A673 (cell line): ENCODE results near the gene SP7. TPM values are rescaled to one million over a fixed set of nuclear protein-coding genes. Genes with fewer than 3 reads are reported as not detected.

Experiments
- BruUV-seq: library from RNA; stranded (reverse); fragments of 400-500 nt; replicated peaks from 2 replicates; lab custom pipeline; 2021; lab: Mats Ljungman, UMichigan
- CTCF ChIA-PET: fragments of 300-600 bp; sonication (Branson Sonifier 250); formaldehyde crosslinking; loops from one replicate; lab custom pipeline; 2022; ENCODE audit warnings: antibody characterized with exemption; lab: Charles Lee
- POLR2A ChIA-PET: fragments of 300-600 bp; sonication (Branson Sonifier 250); formaldehyde crosslinking; loops from one replicate; lab custom pipeline; 2022; ENCODE audit warnings: antibody characterized with exemption; ENCODE audit not compliant: low non-redundant PET; lab: Charles Lee
- DNase-seq: peaks from one replicate; pipeline ENCODE4 v3.0.0-alpha.2; 2015; ENCODE audit warnings: low spot score
- H3K27ac ChIP-seq: fragments of 200-600 bp; sonication (generic); 2 replicates; pipeline ENCODE4 v1.5.1; 2016; ENCODE audit warnings: mixed run types, low read depth, mild to moderate bottlenecking, mixed read lengths, antibody characterized with exemption, low read length; ENCODE audit not compliant: poor library complexity, severe bottlenecking
- H3K27me3 ChIP-seq: fragments of 200-600 bp; sonication (generic); replicated peaks from 2 replicates; pipeline ENCODE4 v1.6.1; 2017; ENCODE audit warnings: mixed run types, low read depth, mild to moderate bottlenecking, mixed read lengths, antibody characterized with exemption, low read length; ENCODE audit not compliant: insufficient read depth, poor library complexity
- H3K36me3 ChIP-seq: fragments of 200-600 bp; sonication (generic); 2 replicates; pipeline ENCODE4 v1.6.1; 2016; ENCODE audit warnings: mixed run types, mild to moderate bottlenecking, mixed read lengths, antibody characterized with exemption, low read length; ENCODE audit not compliant: insufficient read depth, poor library complexity, severe bottlenecking
- H3K4me1 ChIP-seq: fragments of 200-600 bp; sonication (generic); 2 replicates; pipeline ENCODE4 v1.6.1; 2017; ENCODE audit warnings: mixed run types, mild to moderate bottlenecking, mixed read lengths, antibody characterized with exemption, low read length; ENCODE audit not compliant: insufficient read depth, poor library complexity, severe bottlenecking
- H3K4me3 ChIP-seq: fragments of 200-600 bp; sonication (generic); 2 replicates; pipeline ENCODE4 v1.5.1; 2016; ENCODE audit warnings: low read depth, mixed run types, mild to moderate bottlenecking, mixed read lengths, low read length; ENCODE audit not compliant: poor library complexity, severe bottlenecking
- H3K9me3 ChIP-seq: fragments of 200-600 bp; sonication (generic); 2 replicates; pipeline ENCODE4 v1.6.1; 2016; ENCODE audit warnings: mixed run types, low read depth, mild to moderate bottlenecking, mixed read lengths, antibody characterized with exemption, low read length; ENCODE audit not compliant: poor library complexity, severe bottlenecking
- EZH2 ChIP-seq: fragments of 200-600 bp; sonication (generic); IDR thresholded peaks from 2 replicates; pipeline ENCODE4 v1.6.1; 2017; ENCODE audit warnings: borderline replicate concordance, low read depth, mild to moderate bottlenecking, mixed read lengths, antibody characterized with exemption, low read length; ENCODE audit not compliant: poor library complexity, severe bottlenecking
- intact Hi-C: fragments of 100-400 bp; cut with micrococcal nuclease; formaldehyde crosslinking; loops from one replicate; pipeline ENCODE4 v1.10.0; 2022; ENCODE audit not compliant: unreplicated experiment
- total RNA-seq: library from RNA; stranded (reverse); gene quantifications from 2 replicates; pipeline ENCODE4 v1.2.3, GENCODE V29; 2021
- TF ChIP-seq, protein P1 (sequence below): fragments of 300-800, 200-600 bp; sonication (generic); conservative IDR thresholded peaks from 2 replicates; pipeline ENCODE4 v1.5.1; 2017; ENCODE audit warnings: low read depth, mild to moderate bottlenecking, antibody characterized with exemption, low read length, moderate library complexity, mixed read lengths

Gene SP7
- total RNA-seq, 1 experiment from 2014 or later, result not detected

DNA sequence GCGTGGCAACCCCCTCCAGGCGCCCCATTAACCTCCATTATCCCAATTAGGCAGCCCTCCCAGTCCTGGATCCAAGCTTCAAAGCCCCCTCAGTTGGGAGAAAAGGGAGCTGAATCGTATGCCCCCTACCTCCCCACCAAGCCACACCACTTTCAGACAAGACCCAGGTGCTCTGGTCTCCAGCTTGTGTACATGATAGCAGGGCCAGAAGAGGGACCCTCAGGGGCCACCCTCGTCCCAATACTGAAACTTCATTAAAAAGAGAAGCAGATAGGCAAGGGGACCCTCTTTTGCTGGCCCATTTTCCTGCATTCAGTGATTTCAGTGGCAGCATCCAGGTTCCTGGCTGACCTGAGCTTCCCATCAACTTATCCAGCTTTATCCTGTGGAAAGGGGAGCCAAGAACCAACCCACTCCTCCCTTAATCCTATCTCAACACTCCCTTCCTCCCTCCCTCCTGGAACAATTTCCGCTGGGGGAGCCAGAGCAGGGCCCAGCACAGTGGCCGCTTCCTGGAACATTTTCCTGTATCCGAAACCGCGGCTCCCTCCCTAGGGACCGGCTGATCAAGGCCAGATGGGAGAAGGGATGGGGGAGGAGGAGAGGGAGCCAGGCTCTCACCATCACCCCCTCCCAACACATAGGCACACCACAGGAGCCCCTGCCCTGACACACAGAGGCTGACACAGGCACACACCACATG is 9.5 kb upstream of the SP7 start:
- H3K27ac ChIP-seq, result peak overlapping the region; percentile 69
- POLR2A ChIA-PET, result no interaction called here
- H3K9me3 ChIP-seq, result no peaks in the 10 kb centered on the region
- no peaks in the 10 kb centered on the region for H3K36me3 ChIP-seq
- H3K27me3 ChIP-seq, result no peaks in the 10 kb centered on the region
- BruUV-seq, result no TSS peak
- intact Hi-C loops, result no loop called here
- peaks cover 13% of the 10 kb centered on the region for H3K4me1 ChIP-seq
- TF ChIP-seq, protein P1, sequence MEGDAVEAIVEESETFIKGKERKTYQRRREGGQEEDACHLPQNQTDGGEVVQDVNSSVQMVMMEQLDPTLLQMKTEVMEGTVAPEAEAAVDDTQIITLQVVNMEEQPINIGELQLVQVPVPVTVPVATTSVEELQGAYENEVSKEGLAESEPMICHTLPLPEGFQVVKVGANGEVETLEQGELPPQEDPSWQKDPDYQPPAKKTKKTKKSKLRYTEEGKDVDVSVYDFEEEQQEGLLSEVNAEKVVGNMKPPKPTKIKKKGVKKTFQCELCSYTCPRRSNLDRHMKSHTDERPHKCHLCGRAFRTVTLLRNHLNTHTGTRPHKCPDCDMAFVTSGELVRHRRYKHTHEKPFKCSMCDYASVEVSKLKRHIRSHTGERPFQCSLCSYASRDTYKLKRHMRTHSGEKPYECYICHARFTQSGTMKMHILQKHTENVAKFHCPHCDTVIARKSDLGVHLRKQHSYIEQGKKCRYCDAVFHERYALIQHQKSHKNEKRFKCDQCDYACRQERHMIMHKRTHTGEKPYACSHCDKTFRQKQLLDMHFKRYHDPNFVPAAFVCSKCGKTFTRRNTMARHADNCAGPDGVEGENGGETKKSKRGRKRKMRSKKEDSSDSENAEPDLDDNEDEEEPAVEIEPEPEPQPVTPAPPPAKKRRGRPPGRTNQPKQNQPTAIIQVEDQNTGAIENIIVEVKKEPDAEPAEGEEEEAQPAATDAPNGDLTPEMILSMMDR, result no peak; the same call in 1 of the 2 replicates
- TF ChIP-seq EZH2, result no peak
- CTCF ChIA-PET, result interaction anchor here (0.5 to 2.8 kb wide), 8 partner anchors 10 to 163 kb away, joined by 3 to 15 read pairs (median 6); no protein-coding TSS in a partner anchor
- peak; percentile 94 for DNase-seq
- peak overlapping the region; percentile 56 for H3K4me3 ChIP-seq

DNA sequence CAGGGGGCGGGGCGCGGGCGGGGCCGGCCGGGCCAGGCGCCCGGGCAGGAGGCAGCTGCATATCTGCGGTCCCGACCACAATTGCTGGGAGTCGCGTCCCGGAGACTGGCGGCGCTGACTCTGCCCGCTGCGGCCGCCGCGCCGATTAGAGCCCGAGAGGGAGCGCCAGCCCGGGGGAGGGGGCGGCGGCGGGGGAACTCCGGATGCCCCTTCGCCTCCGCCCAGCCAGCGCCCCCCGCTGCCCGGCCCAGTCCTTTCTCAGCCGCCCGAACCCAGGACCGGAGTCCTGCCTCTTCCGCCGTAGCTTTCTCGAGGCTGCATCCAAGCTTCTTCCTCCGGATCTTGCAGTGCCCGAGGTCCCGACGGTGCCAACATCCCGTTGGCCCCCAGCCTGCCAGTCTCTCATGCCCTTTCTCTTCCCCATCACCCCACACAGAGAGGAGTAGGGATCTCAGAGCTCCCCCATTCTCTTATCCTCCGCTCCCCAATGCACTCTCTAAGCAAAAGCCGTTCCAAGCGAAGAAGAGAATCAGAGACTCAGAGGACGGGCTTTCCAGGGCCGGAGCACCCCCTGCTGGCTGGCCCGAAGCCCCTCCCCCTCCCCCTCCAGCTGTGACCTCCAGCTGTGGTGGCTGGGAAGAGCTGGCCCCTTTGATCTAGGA is 8.8 kb upstream of the SP7 start:
- Histone ChIP-seq H3K4me1 (peaks cover 13% of the 10 kb centered on the region), H3K27me3 (no peaks in the 10 kb centered on the region), H3K36me3 (no peaks in the 10 kb centered on the region), H3K27ac (peak overlapping the region; percentile 69), H3K4me3 (peak overlapping the region; percentile 56), H3K9me3 (no peaks in the 10 kb centered on the region)
- CTCF ChIA-PET, result interaction anchor here (0.5 to 2.8 kb wide), 10 partner anchors 10 to 227 kb away, joined by 3 to 15 read pairs (median 4); partner anchors contain the start of gene SP1
- intact Hi-C loops, result no loop called here
- DNase-seq, result peak; percentile 72
- POLR2A ChIA-PET, result interaction anchor here (0.6 to 0.7 kb wide), 2 partner anchors 10 to 72 kb away, joined by 5 to 7 read pairs; no protein-coding TSS in a partner anchor
- BruUV-seq, result no TSS peak
- no peak for TF ChIP-seq EZH2
- TF ChIP-seq, protein P1, result peak; percentile 61

DNA sequence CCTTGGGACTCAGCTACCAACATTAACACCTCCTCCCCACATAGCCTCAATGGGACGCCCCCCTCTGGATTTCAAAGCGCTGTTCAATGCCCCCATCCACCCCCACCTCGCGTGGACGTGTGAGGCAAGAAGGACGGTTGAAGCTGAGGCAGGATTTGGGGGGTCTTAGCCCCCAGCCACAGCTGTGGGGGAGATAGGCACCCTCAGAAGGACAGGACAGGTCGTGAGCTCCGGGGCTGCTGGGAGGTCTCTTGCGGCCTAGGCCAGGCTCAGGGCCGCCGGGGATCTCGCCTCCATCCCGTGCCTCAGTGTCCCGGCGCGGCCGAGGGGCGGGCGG is 8.3 kb upstream of the SP7 start:
- TF ChIP-seq EZH2, result no peak
- TF ChIP-seq, protein P1, result no peak
- no peak for DNase-seq
- no TSS peak for BruUV-seq
- ChIA-PET POLR2A (interaction anchor here (0.6 to 0.7 kb wide), 2 partner anchors 11 to 72 kb away, joined by 5 to 7 read pairs; no protein-coding TSS in a partner anchor), CTCF (interaction anchor here (0.5 to 2.8 kb wide), 6 partner anchors 9 to 228 kb away, joined by 3 to 15 read pairs (median 6); partner anchors contain the start of gene SP1)
- Histone ChIP-seq H3K4me3 (peak overlapping the region; percentile 56), H3K27ac (no peak overlapping the region), H3K36me3 (no peaks in the 10 kb centered on the region), H3K4me1 (peaks cover 13% of the 10 kb centered on the region), H3K27me3 (no peaks in the 10 kb centered on the region), H3K9me3 (no peaks in the 10 kb centered on the region)
- intact Hi-C loops, result no loop called here
